Pancreas (tissue), 10 donors: ENCODE measurements around the gene RAD51B. TPM values are rescaled to one million over a fixed set of nuclear protein-coding genes. Genes with fewer than 3 reads are reported as not detected.

ENCODE experiments used
- ATAC-seq, 4 donors: fragments of 200-7000 bp; cut with Tn5 transposase; one replicate each; pipeline versions ENCODE4 v1.8.0 to v1.9.1; 2020; ENCODE audit warnings: mild to moderate bottlenecking in 4 of 4, moderate library complexity in 4 of 4
- DNase-seq, 6 donors: peaks; one replicate each; pipeline ENCODE4 v3.0.0-alpha.2; 2020
- FAIRE-seq: peaks from 2 replicates; lab custom pipeline; 2012; peaks lifted over from hg19 to GRCh38; lab: Jason Lieb, UNC
- H3K27ac ChIP-seq, 4 donors: fragments of 200-600 bp; sonication (generic); 1 replicate in 3 of 4; 2 replicates in 1 of 4; pipeline versions ENCODE4 v1.5.0 to v1.8.0; 2020
- H3K27me3 ChIP-seq, 4 donors: fragments of 200-600 bp; one replicate each; pipeline ENCODE4 v1.8.0; 2021
- H3K36me3 ChIP-seq, 3 donors: fragments of 200-600 bp; sonication (generic) in 1 of 3; one replicate each; pipeline versions ENCODE4 v1.5.0 to v1.8.0; 2020 to 2021
- H3K4me1 ChIP-seq, 3 donors: fragments of 200-600 bp; one replicate each; pipeline ENCODE4 v1.8.0; 2021
- H3K4me3 ChIP-seq, 4 donors: fragments of 200-600 bp; sonication (generic) in 2 of 4; one replicate each; pipeline versions ENCODE4 v1.5.0 to v1.8.0; 2020 to 2021
- H3K9me3 ChIP-seq, 4 donors: fragments of 200-600 bp; one replicate each; pipeline ENCODE4 v1.8.0; 2021
- CTCF ChIP-seq, 4 donors: fragments of 200-600 bp; sonication (generic) in 3 of 4; IDR thresholded peaks; one replicate each; pipeline versions ENCODE4 v1.5.0 to v1.8.0; 2021; ENCODE audit warnings: antibody characterized with exemption in 4 of 4
- WGBS, 2 donors: extraction: QIAGEN DNeasy Blood & Tissue Kit; methylation state at CpG; one replicate each; pipeline ENCODE4 v1.1.7; 2013; 5-methylcytosine and 5-hydroxymethylcytosine counted together
- intact Hi-C, 3 donors: fragments of 100-400 bp; cut with DNase I; formaldehyde crosslinking; loops; one replicate each; pipeline versions ENCODE4 v1.11.1 to v1.14.2; 2022
- polyA plus RNA-seq, 2 donors: library from polyadenylated mRNA; stranded (reverse); fragments of 200-250 nt; gene quantifications; one replicate each; pipeline ENCODE4 v1.2.3, GENCODE V29; 2013
- total RNA-seq, 6 donors: library from RNA; stranded (reverse); fragmentation: NEBNext Ultra II Directional in 4 of 6; extraction: Animal tissue kit (Norgen Biotek cat#: 25700) in 4 of 6; gene quantifications; one replicate each; pipeline versions ENCODE4 v1.2.1 to v1.2.4, GENCODE V29; 2021 to 2023
- donor health status: healthy with polysubstance abuse.
- donor health status: DM: no; HTN: no; CAD: no; lungs with moderate emphysema.
- donor health status: DM: no; HTN: no; CAD: no.
- donor health status: control.
- donor health status: control.
- donor health status: Bipolar disorder and iron deficiency.
- donor health status: DM: yes; HTN: yes; CAD: no.
- donor health status: DM: no; HTN: no; CAD: no.
- donor health status: DM: no; HTN: no; CAD: no.
- donor health status: DM: yes; HTN: yes; CAD: no.

The RAD51B gene
- total and polyA plus RNA-seq, 8 donors = 1.1 to 17.3 (median 5.8) TPM

GRCh38 chr14:68105816-68106215, 286.2 kb downstream of the RAD51B start:
- TF ChIP-seq CTCF (IDR thresholded peaks at IDR 0.05) = no peak
- Histone ChIP-seq H3K36me3 (no peaks in the 10 kb centered on the region), H3K9me3 (no peaks in the 10 kb centered on the region), H3K27ac (no peak overlapping the region), H3K27me3 (no peaks in the 10 kb centered on the region), H3K4me3 (no peak overlapping the region), H3K4me1 (peaks cover 0 to 10% (median 0%) of the 10 kb centered on the region in 3 donors)
- ATAC-seq = no peak
- intact Hi-C loops = no loop called here
- WGBS, 2 donors = 26 to 78% methylated on average over 2 of the region's 2 CpGs
- DNase-seq = no peak
- FAIRE-seq = no peak

DNA sequence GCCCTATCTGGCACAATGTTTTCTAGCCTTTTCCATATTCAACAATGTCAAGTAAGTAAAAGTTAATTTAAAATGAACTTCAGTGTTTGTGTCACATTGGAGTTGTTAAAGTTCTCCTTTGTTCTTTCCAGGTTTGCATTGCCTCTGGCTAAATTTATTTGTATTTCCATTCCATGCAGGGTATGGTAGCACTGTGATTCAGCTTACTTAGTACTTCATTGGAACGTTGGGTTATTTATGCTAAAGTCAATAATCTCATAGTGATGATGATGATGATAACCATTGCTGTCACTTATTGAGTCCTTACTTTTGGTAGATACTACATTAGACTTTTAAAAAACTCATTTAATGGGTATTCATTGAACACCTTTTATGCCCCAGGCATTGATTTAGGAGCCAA, 286.9 kb downstream of the RAD51B start:
- Histone ChIP-seq H3K36me3 (no peaks in the 10 kb centered on the region), H3K9me3 (no peaks in the 10 kb centered on the region), H3K27me3 (no peaks in the 10 kb centered on the region), H3K27ac (no peak overlapping the region), H3K4me3 (no peak overlapping the region), H3K4me1 (peaks cover 0 to 10% (median 0%) of the 10 kb centered on the region in 3 donors)
- FAIRE-seq = no peak
- no peak for ATAC-seq
- WGBS, 2 donors = 40 to 51% methylated on average over 1 of the region's 1 CpG
- TF ChIP-seq CTCF (IDR thresholded peaks at IDR 0.05) = no peak
- intact Hi-C loops = no loop called here
- DNase-seq = no peak

DNA sequence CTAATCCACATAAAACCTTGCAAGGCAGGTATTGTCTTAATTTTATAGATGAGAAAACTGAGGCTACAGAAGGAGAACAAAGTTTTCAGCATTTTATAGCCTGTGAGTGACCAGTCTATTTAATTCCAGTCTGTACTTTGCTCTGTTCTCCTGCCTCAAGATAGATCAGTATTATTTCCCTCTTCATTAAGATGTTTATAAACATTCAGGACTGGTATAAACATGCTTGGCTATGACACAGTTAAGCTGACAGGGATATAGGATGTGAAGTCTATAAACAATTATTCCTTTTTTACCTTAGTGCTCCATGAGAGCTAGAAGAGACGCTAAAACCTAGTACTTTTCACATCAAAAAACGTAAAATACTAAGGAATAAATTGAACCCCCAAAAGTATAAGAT, 287.3 kb downstream of the RAD51B start:
- Histone ChIP-seq H3K4me3 (no peak overlapping the region), H3K4me1 (peaks cover 0 to 10% (median 0%) of the 10 kb centered on the region in 3 donors), H3K36me3 (no peaks in the 10 kb centered on the region), H3K27me3 (no peaks in the 10 kb centered on the region), H3K27ac (no peak overlapping the region), H3K9me3 (no peaks in the 10 kb centered on the region)
- DNase-seq = no peak
- intact Hi-C loops = no loop called here
- TF ChIP-seq CTCF (IDR thresholded peaks at IDR 0.05) = no peak
- ATAC-seq = no peak
- WGBS, 2 donors = 95 to 97% methylated on average over 2 of the region's 2 CpGs
- FAIRE-seq = no peak

GRCh38 chr14:68109132-68109900, 289.7 kb downstream of the RAD51B start:
- ATAC-seq (no peak), DNase-seq (no peak), FAIRE-seq (no peak)
- no peaks in the 10 kb centered on the region for H3K36me3 ChIP-seq
- 91 to 92% methylated on average over 4 of the region's 4 CpGs for WGBS, 2 donors
- no peaks in the 10 kb centered on the region for H3K9me3 ChIP-seq
- no peak overlapping the region for H3K27ac ChIP-seq
- peaks cover 0 to 2% (median 0%) of the 10 kb centered on the region in 3 donors for H3K4me1 ChIP-seq
- no peak for TF ChIP-seq CTCF (IDR thresholded peaks at IDR 0.05)
- H3K27me3 ChIP-seq = no peaks in the 10 kb centered on the region
- no peak overlapping the region for H3K4me3 ChIP-seq
- intact Hi-C loops = no loop called here
